K562 (cell line): ENCODE measurements around the gene ERMARD. TPM values are rescaled to one million over a fixed set of nuclear protein-coding genes. Genes with fewer than 3 reads are reported as not detected.

Experiments used
- BMI1 ChIP-seq: fragments of 150-350 bp; IDR thresholded peaks from 2 replicates; pipeline ENCODE4 v1.6.1; 2014; ENCODE audit warnings: low read length
- BRD9 ChIP-seq: fragments of 450-650 bp; IDR thresholded peaks from 2 replicates; pipeline ENCODE4 v1.6.1; 2018; ENCODE audit warnings: low read depth; ENCODE audit not compliant: partially characterized antibody
- E2F6 ChIP-seq, 2 experiments: IDR thresholded peaks; 2 replicates each; pipeline ENCODE4 v1.6.1; 2011; ENCODE audit warnings: borderline replicate concordance in 1 of 2, control low read depth in 1 of 2, low read depth in 1 of 2, low read length in 1 of 2, mild to moderate bottlenecking in 1 of 2, mixed read lengths in 1 of 2, moderate library complexity in 1 of 2; ENCODE audit not compliant: insufficient read depth in 1 of 2, insufficient read length in 1 of 2, poor library complexity in 1 of 2, severe bottlenecking in 1 of 2; ENCODE audit errors: extremely low read depth in 1 of 2
- EP300 ChIP-seq: IDR thresholded peaks from 2 replicates; pipeline ENCODE4 v1.6.1; 2012; ENCODE audit warnings: low read length, improper control_type of control experiment
- GTF2E2 ChIP-seq: fragments of 200-800 bp; sonication (Bioruptor generic); IDR thresholded peaks from 2 replicates; pipeline ENCODE4 v1.6.1; 2016; ENCODE audit warnings: missing genetic modification characterization, missing compliant biosample characterization
- PHF21A ChIP-seq: fragments of 450-650 bp; IDR thresholded peaks from 2 replicates; pipeline ENCODE4 v1.6.1; 2017; ENCODE audit warnings: low read depth, borderline replicate concordance
- PREB ChIP-seq: sonication (generic); formaldehyde crosslinking; IDR thresholded peaks from 2 replicates; pipeline ENCODE4 v1.8.1; 2023; ENCODE audit warnings: mild to moderate bottlenecking, missing genetic modification reagents
- RBM22 ChIP-seq: fragments of 200-400 bp; formaldehyde crosslinking; IDR thresholded peaks from 2 replicates; pipeline ENCODE4 v1.6.1; 2018; ENCODE audit warnings: low read length, low read depth; ENCODE audit not compliant: poor library complexity, severe bottlenecking
- RNF219 ChIP-seq: fragments of 250-450 bp; sonication (Bioruptor Pico); IDR thresholded peaks from 2 replicates; pipeline ENCODE4 v1.5.0; 2022; ENCODE audit warnings: mild to moderate bottlenecking
- SMAD1 ChIP-seq: fragments of 150-350 bp; IDR thresholded peaks from 2 replicates; pipeline ENCODE4 v1.6.1; 2014; ENCODE audit warnings: low read length, low read depth; ENCODE audit not compliant: partially characterized antibody
- ZBTB12 ChIP-seq: fragments of 250-450 bp; sonication (Bioruptor Pico); IDR thresholded peaks from 2 replicates; pipeline ENCODE4 v1.4.0; 2020
- ZBTB33 ChIP-seq: sonication (generic); formaldehyde crosslinking; IDR thresholded peaks from 2 replicates; pipeline ENCODE4 v1.8.1; 2023; ENCODE audit warnings: mild to moderate bottlenecking, missing genetic modification reagents
- ZBTB8A ChIP-seq: fragments of 450-650 bp; IDR thresholded peaks from 2 replicates; pipeline ENCODE4 v1.6.1; 2018; ENCODE audit warnings: mild to moderate bottlenecking, moderate library complexity; ENCODE audit not compliant: partially characterized antibody
- ZNF12 ChIP-seq: sonication (generic); formaldehyde crosslinking; IDR thresholded peaks from 2 replicates; pipeline ENCODE4 v1.4.0; 2020; ENCODE audit warnings: mild to moderate bottlenecking, missing genetic modification reagents
- ZNF140 ChIP-seq: fragments of 250-450 bp; sonication (Bioruptor Pico); IDR thresholded peaks from 2 replicates; pipeline ENCODE4 v1.8.0; 2021; ENCODE audit warnings: moderate library complexity, mild to moderate bottlenecking, inconsistent platforms
- ZNF197 ChIP-seq: fragments of 200-800 bp; sonication (Bioruptor generic); IDR thresholded peaks from 2 replicates; pipeline ENCODE4 v1.6.1; 2016; ENCODE audit warnings: low read depth, missing genetic modification characterization, missing compliant biosample characterization
- ZNF217 ChIP-seq: sonication (generic); formaldehyde crosslinking; IDR thresholded peaks from 2 replicates; pipeline ENCODE4 v1.8.0; 2022; ENCODE audit warnings: mild to moderate bottlenecking, missing genetic modification reagents
- ZNF282 ChIP-seq: sonication (generic); formaldehyde crosslinking; IDR thresholded peaks from 2 replicates; pipeline ENCODE4 v1.8.1; 2023; ENCODE audit warnings: missing genetic modification reagents
- ZNF324 ChIP-seq: fragments of 250-450 bp; sonication (Bioruptor Pico); IDR thresholded peaks from 2 replicates; pipeline ENCODE4 v1.4.0; 2020; ENCODE audit warnings: mild to moderate bottlenecking
- polyA plus RNA-seq, 8 experiments: library from polyadenylated mRNA; depleted of rRNA in 4 of 8; stranded (reverse) in 5 of 8; unstranded in 3 of 8; fragments of >200 nt; fragmentation: Nextera tagmentation in 2 of 8; fragmentation: Illumina TruSeq in 1 of 8; extraction: Ambion mirVana in 2 of 8; extraction: Trizol in 1 of 8; gene quantifications; 2 replicates each; pipeline versions ENCODE4 v1.2.1 to v1.2.3, GENCODE V29; 2011 to 2014; ENCODE audit warnings: inconsistent platforms in 1 of 8, missing spikeins in 1 of 8
- total RNA-seq, 7 experiments: library from RNA; depleted of rRNA in 6 of 7; stranded (reverse); fragments of >200 nt in 6 of 7; fragmentation: Illumina TruSeq in 2 of 7; extraction: Trizol in 2 of 7; gene quantifications; 2 replicates each; pipeline versions ENCODE4 v1.2.1 to v1.2.3, GENCODE V29; 2011 to 2021; ENCODE audit warnings: low replicate concordance in 1 of 7

The ERMARD gene
- total and polyA plus RNA-seq, 9 of the 15 experiments (the other 6 are each of a cell fraction or from before 2014, with no cell fraction given) = 14.5 to 68.6 (median 27.7) TPM

- TF ChIP-seq EP300 (peak; percentile 40; the same call in 1 of the 2 replicates), GTF2E2 (peak; percentile 87), PREB (no peak), ZNF282 (CRISPR knock-in tag) (peak; percentile 73; the same call in 1 of the 2 replicates), RNF219 (CRISPR knock-in tag) (no peak), PHF21A (peak; percentile 60; the same call in 1 of the 2 replicates), BRD9 (peak; percentile 66), E2F6 (IDR thresholded peaks at IDR 0.05; ENCODE audit: borderline replicate concordance in 1 of 2, extremely low read depth in 1 of 2, insufficient read depth in 1 of 2, insufficient read length in 1 of 2, low read depth in 1 of 2, low read length in 1 of 2, poor library complexity in 1 of 2, severe bottlenecking in 1 of 2) (peak; percentile 97 to 98), ZNF217 (CRISPR knock-in tag) (no peak), ZBTB12 (CRISPR knock-in tag) (peak; percentile 98), ZBTB8A (no peak), ZNF12 (CRISPR knock-in tag) (peak; percentile 8; the same call in 1 of the 2 replicates), RBM22 (peak; percentile 83), BMI1 (no peak), ZNF140 (CRISPR knock-in tag) (no peak), ZNF324 (CRISPR knock-in tag) (0 out of 2 replicates have a peak, but pooled peaks have one; percentile 13), ZNF197 (no peak), ZBTB33 (CRISPR knock-in tag) (peak; percentile 7; the same call in 1 of the 2 replicates), SMAD1 (peak; percentile 67)
These were observed at the start of gene ERMARD, which contains the start of gene DYNLT2 (continued) for GRCh38 chr6:169751242-169752073.
